Activated T-helper 9 cell treated with anti-CD3 and anti-CD28 coated beads, Interleukin-2, amount 50 U/mL, for 16 hours (primary cell): ENCODE data around the gene PLEKHB1.

Experiments used
- DNase-seq: peaks from one replicate; pipeline ENCODE4 v3.0.0-alpha.2; 2020; ENCODE audit warnings: low read depth

PLEKHB1 gene

GRCh38 chr11:73645972-73646631 is at the start of gene PLEKHB1:
PLEKHB1 (plus strand) TSS chr11:73646581; CDS start chr11:73646609, 28 bp downstream.
- DNase-seq: no peak

DNA sequence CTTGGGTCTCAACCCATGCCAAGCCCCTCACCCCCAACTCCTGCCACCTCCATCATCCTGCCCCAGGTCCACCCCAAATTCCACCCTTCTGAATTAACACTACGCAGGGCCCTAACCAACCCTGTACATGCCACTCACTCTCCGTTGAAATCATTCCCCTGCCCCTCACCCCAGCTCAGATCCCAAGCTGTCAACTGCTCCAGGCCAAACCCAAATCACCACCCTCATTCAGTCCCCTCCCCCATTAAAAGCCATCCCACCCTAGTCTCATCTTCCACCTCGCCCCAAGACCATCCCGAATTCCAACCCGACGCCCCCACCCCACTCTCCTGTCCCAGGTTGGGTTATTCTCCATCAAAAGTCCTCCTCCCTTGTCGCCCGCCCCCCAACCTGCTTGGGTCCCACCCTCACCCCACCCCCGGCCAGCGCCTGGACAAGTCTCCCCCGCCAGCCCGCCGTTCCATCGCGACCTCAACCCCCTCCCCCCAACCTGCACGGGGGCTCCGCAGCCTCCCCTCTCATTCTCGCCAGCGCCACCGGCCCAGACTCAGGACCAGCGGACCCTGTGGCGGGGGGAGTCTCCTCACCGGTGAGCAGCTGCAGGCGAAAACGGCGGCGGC is 48.9 kb upstream of the PLEKHB1 start:
- DNase-seq: no peak

GRCh38 chr11:73597956-73598718 is 48.2 kb upstream of the PLEKHB1 start, which contains the start of gene FAM168A:
FAM168A (minus strand) TSS chr11:73598112; CDS start chr11:73468474, 129,638 bp downstream.
- DNase-seq: peak; percentile 90

- DNase-seq: no peak
Measured at GRCh38 chr11:73598719-73599379, 47.5 kb upstream of the PLEKHB1 start.

GRCh38 chr11:73612601-73613140 is 33.7 kb upstream of the PLEKHB1 start:
- DNase-seq: no peak

- DNase-seq: no peak
Measured at GRCh38 chr11:73614591-73614990, 31.8 kb upstream of the PLEKHB1 start.

- no peak for DNase-seq
Measured at GRCh38 chr11:73622926-73623593, 23.3 kb upstream of the PLEKHB1 start.

DNA sequence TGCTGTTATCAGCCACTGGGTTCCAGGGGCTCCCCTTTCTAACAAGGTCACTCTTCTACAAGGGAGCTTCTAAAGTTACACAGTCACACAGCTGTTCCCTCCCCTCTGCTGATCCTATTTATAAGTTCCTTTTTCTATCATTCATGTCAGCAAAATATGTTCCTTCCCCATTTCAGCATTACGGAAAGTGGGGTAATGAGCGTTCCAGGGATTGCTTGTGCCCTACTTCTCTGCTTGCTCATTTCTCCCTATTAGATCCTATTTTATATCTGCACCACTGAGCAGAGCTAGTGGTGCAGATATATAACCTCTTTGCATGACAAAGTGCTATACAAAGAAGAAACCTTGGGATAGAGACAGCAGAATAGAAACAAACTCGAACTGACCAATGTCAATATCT is 22.7 kb upstream of the PLEKHB1 start:
- DNase-seq: no peak

- DNase-seq: peak; percentile 33
Measured at GRCh38 chr11:73625696-73626318, 20.6 kb upstream of the PLEKHB1 start.

DNA sequence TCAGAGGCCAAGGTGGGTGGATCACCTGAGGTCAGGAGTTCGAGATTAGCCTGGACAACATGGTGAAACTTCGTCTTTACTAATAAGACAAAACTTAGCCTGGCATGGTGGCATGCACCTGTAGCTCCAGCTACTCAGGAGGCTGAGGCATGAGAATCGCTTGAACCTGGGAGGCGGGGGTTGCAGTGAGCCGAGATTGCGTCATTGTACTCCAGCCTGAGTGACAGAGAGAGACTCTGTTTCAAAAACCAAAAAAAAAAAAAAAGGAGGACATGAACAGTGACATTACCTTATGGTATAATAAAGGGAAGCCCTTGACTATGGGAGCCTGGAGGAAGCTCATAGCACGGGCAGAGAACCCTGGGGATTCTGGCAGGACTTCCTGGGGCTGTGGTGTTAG is 16.5 kb upstream of the PLEKHB1 start:
- no peak for DNase-seq

DNA sequence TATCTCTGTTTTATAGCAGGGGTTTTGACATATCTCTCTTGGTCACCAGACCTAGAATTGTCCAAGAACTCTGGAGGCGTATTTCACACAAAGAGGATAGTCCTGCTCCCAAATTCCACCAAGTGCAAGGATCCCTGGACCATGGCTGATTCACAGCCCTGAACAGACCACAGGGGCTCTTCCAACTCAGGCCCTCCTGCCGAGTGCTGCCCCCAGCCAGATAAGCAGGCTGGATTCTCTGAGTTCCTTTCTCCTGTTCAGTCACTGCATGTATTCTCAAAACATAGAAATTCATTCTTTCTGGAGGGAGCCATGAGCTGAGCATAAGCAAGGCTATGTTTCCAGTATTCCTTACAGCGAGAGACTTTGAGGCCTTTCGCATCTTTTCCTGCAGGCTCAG is 13.4 kb upstream of the PLEKHB1 start:
- DNase-seq: no peak

- no peak for DNase-seq
Measured at GRCh38 chr11:73633999-73634398, 12.4 kb upstream of the PLEKHB1 start.

DNA sequence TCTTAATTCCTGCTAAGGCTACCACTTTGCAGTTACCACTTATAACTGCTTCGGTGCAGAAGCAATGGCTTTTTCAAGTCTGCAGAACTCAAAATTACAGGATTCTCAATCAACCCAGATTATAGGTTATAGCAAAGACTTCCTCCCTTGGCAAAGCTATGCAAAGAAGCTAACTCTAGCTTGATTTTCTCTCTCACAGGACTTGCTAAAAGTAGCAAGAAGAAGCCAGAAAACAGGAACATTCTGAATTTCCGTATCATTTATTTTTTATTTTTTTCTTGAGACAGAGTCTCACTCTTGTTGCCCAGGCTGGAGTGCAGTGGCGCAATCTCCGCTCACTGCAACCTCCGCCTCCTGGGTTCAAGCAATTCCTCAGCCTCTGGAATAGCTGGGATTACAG is 10.7 kb upstream of the PLEKHB1 start:
- no peak for DNase-seq

GRCh38 chr11:73636249-73636648 is 10.1 kb upstream of the PLEKHB1 start:
- no peak for DNase-seq

DNA sequence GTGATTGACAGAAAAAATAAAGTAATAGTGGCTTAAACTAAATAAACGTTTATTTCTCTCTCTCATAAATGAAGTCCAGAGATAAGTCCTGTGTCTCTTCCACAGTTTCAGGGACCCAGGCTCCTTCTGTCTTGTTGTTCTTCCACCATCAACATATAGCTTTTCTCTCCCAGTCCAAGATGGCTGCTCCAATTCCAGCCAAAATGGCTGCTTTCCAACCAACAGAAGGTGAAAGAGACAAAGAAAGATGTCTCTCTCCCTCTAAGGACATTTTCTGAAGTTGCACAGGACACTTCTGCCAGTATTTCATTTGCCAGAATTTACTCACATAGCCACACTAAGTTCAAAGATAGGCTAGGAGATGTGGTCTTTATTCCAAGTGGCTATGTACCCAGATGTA is 9.4 kb upstream of the PLEKHB1 start:
- DNase-seq: no peak

- DNase-seq: no peak
Measured at GRCh38 chr11:73640592-73640991, 5.8 kb upstream of the PLEKHB1 start.

DNA sequence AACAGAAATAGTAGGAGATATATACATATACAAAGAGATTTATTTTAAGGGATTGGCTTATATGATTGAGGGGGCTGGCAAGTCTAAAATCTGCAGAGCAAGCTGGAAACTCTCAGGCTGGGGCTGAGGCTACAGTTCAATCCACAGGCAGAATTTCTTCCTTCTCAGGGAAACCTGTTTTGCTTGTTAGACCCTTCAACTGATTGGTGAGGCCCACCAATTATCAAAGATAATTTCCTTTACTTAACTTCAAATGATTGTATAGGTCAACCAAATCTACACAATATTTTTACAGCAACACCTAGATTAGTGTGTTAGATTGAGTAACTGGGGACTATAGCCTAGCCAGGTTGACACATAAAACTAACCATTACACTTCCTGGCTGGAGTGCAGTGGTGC is 4.7 kb upstream of the PLEKHB1 start:
- DNase-seq: no peak

DNA sequence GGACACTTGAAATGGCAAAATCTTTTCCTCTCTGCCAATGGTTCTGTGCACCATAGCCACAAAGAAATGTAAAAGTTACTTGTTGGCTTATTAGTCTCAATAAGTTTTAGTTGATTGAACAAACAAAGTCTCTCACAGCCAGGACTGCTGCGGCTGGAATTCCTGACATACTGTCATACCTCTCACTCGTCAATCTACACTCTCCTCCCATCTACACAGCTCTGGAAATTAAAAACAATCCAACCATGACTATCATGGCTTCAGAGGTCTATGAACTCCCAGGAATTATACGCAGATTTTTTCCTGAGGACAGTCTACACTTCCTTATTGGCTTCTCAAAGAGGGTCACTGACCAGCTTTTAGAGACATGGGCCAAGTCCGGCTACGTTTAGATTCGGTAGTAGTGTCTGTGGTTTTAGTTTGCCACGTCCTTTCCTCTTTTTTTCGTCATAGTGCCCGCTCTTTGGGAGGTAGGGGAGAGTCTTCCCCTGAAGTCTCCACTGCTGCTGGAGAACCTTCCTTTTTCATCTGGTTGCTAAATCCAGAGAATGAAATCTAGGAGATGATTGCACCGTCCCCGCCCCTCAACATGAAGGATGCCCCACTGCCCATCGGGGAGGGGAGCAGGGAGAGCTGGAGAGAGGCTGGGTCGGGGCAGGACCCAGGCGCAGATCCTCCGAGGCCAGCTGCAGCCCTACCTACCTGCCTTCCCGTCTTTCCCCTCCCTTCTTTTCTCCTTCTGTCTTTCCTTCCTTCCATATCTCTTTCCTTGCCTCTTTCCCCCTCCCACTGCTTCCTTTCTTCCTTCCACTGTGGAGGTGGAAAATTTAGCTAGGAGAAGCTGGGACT is 1.0 kb upstream of the PLEKHB1 start:
- no peak for DNase-seq

DNA sequence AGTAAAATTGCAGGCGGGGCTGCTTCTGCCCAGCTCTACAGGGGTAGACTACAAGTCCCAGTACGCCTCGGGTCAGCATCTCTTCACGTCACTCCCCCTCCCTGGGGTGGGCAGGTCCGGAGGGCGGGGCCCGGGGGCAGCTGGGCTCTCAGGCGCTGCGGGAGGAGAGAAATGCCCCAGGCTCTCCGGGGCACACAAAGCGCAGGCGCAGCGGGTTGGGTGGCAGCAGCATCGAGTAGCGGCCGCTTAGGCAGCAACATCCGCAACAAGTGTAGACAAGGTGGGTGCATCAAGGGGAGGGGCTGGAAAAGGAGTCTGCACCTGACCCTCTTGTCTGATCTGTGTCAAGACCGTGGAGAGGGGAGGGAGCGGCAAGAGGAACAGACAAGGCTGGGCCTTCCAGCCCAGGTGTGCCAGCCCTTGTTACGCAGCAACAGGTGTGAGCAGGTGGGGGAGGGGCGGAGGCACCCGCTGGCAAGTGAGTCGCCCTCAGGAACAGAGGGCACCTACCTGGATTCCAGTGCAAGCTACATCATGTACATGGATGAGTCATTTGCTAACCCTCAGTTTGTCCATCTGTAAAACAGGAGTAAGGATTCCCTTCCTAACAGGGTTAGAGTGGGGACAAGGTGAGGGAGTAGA is 1.2 kb downstream of the PLEKHB1 start:
- peak; percentile 86 for DNase-seq

GRCh38 chr11:73648121-73648520 is 1.7 kb downstream of the PLEKHB1 start:
- DNase-seq: no peak
